ENCODE data around the gene INO80B. TPM values are rescaled to one million over a fixed set of nuclear protein-coding genes. Genes with fewer than 3 reads are reported as not detected.

The INO80B gene
- total and polyA plus RNA-seq, 9 of the 15 experiments (the other 6 are each of a cell fraction or from before 2014, with no cell fraction given): 0.41 to 22.6 (median 9.0) TPM

DNA sequence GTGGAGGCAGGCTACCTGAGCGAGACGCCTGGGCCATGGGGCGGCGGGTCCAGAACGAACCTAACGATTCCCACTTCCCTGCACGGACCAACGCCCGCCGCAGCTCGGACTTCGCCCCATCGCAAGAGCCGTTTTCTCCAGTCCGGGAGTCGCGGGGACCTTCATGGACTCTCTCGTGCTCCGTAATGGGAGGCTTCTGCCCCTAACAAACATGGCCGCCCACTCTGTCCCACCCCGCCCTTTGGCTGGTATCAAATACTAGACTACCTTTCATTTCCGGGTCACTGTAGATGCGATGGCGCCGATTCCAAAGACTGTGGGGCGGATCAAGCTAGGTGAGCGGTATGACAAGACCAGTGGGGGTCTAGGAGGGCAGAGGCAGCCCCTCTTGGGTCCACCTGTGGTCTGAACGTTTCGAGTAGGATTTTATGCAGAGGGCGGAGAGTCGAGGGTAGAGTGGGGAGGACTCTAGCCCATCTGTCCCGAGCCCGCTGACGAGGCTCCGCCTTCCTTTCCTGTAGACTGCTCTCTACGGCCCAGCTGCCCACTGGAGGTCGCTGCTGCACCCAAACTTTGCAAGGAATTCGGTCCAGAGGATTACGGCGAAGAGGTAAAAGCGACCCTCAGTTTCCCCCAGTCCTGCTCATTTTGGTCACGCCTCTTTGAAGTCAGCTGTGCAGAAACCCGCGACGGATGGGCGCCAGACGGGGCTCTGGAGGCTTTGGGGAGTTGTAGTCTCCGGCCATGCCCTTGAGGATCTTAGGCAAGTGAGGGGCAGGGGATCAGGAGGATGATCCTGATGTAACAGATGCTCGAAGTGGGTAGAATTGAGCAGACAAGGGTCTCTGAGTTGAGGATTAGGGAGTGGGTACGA is 28.2 kb downstream of the INO80B start, which contains the start of the genes CCDC142 and TTC31 (continued):
- TF ChIP-seq SMC3 (conservative IDR thresholded peaks at IDR 0.05; ENCODE audit: insufficient read depth, low read depth, low read length): peak; percentile 83
- no peak for TF ChIP-seq CHD2 (IDR thresholded peaks at IDR 0.05; ENCODE audit: low read depth, low read length)
- TF ChIP-seq, protein P1, sequence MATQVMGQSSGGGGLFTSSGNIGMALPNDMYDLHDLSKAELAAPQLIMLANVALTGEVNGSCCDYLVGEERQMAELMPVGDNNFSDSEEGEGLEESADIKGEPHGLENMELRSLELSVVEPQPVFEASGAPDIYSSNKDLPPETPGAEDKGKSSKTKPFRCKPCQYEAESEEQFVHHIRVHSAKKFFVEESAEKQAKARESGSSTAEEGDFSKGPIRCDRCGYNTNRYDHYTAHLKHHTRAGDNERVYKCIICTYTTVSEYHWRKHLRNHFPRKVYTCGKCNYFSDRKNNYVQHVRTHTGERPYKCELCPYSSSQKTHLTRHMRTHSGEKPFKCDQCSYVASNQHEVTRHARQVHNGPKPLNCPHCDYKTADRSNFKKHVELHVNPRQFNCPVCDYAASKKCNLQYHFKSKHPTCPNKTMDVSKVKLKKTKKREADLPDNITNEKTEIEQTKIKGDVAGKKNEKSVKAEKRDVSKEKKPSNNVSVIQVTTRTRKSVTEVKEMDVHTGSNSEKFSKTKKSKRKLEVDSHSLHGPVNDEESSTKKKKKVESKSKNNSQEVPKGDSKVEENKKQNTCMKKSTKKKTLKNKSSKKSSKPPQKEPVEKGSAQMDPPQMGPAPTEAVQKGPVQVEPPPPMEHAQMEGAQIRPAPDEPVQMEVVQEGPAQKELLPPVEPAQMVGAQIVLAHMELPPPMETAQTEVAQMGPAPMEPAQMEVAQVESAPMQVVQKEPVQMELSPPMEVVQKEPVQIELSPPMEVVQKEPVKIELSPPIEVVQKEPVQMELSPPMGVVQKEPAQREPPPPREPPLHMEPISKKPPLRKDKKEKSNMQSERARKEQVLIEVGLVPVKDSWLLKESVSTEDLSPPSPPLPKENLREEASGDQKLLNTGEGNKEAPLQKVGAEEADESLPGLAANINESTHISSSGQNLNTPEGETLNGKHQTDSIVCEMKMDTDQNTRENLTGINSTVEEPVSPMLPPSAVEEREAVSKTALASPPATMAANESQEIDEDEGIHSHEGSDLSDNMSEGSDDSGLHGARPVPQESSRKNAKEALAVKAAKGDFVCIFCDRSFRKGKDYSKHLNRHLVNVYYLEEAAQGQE (IDR thresholded peaks at IDR 0.05; ENCODE audit: borderline replicate concordance): peak; percentile 81; the same call in 1 of the 2 replicates
- TF ChIP-seq, protein P1 (CRISPR knock-in tag; IDR thresholded peaks at IDR 0.05; ENCODE audit: low read depth): no peak
- peak; percentile 64 to 74; a peak in 2 of 4 replicates for TF ChIP-seq SIN3A (IDR thresholded peaks at IDR 0.05; ENCODE audit: borderline replicate concordance in 2 of 2, control insufficient read depth in 1 of 2, low read depth in 2 of 2, low read length in 2 of 2)
- no peak for TF ChIP-seq ZNF232 (CRISPR knock-in tag; IDR thresholded peaks at IDR 0.05)
- TF ChIP-seq, protein P2, sequence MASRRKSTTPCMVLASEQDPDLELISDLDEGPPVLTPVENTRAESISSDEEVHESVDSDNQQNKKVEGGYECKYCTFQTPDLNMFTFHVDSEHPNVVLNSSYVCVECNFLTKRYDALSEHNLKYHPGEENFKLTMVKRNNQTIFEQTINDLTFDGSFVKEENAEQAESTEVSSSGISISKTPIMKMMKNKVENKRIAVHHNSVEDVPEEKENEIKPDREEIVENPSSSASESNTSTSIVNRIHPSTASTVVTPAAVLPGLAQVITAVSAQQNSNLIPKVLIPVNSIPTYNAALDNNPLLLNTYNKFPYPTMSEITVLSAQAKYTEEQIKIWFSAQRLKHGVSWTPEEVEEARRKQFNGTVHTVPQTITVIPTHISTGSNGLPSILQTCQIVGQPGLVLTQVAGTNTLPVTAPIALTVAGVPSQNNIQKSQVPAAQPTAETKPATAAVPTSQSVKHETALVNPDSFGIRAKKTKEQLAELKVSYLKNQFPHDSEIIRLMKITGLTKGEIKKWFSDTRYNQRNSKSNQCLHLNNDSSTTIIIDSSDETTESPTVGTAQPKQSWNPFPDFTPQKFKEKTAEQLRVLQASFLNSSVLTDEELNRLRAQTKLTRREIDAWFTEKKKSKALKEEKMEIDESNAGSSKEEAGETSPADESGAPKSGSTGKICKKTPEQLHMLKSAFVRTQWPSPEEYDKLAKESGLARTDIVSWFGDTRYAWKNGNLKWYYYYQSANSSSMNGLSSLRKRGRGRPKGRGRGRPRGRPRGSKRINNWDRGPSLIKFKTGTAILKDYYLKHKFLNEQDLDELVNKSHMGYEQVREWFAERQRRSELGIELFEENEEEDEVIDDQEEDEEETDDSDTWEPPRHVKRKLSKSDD (conservative IDR thresholded peaks at IDR 0.05; ENCODE audit: low read length): 0 out of 2 replicates have a peak, but pooled peaks have one; percentile 59
- TF ChIP-seq POLR2H (tag; IDR thresholded peaks at IDR 0.05; ENCODE audit: low read depth): peak; percentile 12; the same call in 1 of the 2 replicates
- no peak for TF ChIP-seq XRCC4 (IDR thresholded peaks at IDR 0.05; ENCODE audit: extremely low read depth, insufficient read depth, insufficient read length)
- TF ChIP-seq KLF16 (IDR thresholded peaks at IDR 0.05): peak; percentile 64; the same call in 1 of the 2 replicates
- TF ChIP-seq, protein P3, sequence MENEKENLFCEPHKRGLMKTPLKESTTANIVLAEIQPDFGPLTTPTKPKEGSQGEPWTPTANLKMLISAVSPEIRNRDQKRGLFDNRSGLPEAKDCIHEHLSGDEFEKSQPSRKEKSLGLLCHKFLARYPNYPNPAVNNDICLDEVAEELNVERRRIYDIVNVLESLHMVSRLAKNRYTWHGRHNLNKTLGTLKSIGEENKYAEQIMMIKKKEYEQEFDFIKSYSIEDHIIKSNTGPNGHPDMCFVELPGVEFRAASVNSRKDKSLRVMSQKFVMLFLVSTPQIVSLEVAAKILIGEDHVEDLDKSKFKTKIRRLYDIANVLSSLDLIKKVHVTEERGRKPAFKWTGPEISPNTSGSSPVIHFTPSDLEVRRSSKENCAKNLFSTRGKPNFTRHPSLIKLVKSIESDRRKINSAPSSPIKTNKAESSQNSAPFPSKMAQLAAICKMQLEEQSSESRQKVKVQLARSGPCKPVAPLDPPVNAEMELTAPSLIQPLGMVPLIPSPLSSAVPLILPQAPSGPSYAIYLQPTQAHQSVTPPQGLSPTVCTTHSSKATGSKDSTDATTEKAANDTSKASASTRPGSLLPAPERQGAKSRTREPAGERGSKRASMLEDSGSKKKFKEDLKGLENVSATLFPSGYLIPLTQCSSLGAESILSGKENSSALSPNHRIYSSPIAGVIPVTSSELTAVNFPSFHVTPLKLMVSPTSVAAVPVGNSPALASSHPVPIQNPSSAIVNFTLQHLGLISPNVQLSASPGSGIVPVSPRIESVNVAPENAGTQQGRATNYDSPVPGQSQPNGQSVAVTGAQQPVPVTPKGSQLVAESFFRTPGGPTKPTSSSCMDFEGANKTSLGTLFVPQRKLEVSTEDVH (IDR thresholded peaks at IDR 0.05; ENCODE audit: low read depth, partially characterized antibody): peak; percentile 87

All from K562 (cell line).